ENCODE measurements around the gene CYTH3.
"Not testable (repeated sequence)": the region's sequence is repeated elsewhere in the genome, so short reads cannot be mapped to it uniquely, and the experiment has no call there.

Gene CYTH3

DNA sequence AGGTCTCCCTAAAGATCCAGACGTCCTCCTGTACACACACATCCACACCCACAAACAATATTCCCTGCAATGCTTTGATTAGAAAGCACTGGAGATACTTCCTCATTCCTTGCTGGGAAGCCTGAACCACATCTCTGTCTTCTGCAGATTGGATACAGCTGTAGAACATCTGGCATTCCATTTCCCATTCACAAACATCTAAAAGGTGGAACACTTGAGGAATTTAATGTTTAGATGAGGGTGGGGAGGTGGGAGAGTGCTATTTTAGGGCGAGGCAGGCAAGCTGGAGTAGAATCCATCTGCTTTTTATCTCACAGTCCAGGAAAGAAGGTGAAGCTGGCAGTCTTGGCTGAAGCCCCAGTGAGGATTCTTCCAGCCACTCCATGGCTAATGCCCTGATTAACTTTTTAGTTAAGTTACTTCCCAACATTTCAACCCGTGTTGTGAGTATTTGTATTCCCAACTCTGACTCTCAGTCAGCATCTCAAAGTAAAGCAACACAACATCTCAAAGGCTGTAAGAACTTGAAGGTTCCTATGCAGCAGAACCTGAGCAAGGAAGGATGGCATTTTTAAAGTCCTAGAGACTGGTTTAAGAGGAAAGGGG lies 46.1 kb downstream of the CYTH3 start:
- Histone ChIP-seq H3K9me3 (ENCODE audit: control insufficient read depth, low read length) (no peaks in the 10 kb centered on the region), H3K36me3 (ENCODE audit: control insufficient read depth, insufficient read depth, low read length) (no peaks in the 10 kb centered on the region), H3K9ac (no peak overlapping the region), H3K27ac (no peak overlapping the region), H3K4me2 (ENCODE audit: low read length) (no peak overlapping the region), H3K79me2 (peaks cover 19% of the 10 kb centered on the region), H2AFZ (no peak overlapping the region), H3K4me1 (no peaks in the 10 kb centered on the region), H3K4me3 (ENCODE audit: low read depth, low read length) (no peak overlapping the region), H3K27me3 (ENCODE audit: control insufficient read depth, insufficient read depth, low read length) (no peaks in the 10 kb centered on the region)
- TF ChIP-seq, protein P1, sequence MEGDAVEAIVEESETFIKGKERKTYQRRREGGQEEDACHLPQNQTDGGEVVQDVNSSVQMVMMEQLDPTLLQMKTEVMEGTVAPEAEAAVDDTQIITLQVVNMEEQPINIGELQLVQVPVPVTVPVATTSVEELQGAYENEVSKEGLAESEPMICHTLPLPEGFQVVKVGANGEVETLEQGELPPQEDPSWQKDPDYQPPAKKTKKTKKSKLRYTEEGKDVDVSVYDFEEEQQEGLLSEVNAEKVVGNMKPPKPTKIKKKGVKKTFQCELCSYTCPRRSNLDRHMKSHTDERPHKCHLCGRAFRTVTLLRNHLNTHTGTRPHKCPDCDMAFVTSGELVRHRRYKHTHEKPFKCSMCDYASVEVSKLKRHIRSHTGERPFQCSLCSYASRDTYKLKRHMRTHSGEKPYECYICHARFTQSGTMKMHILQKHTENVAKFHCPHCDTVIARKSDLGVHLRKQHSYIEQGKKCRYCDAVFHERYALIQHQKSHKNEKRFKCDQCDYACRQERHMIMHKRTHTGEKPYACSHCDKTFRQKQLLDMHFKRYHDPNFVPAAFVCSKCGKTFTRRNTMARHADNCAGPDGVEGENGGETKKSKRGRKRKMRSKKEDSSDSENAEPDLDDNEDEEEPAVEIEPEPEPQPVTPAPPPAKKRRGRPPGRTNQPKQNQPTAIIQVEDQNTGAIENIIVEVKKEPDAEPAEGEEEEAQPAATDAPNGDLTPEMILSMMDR (IDR thresholded peaks at IDR 0.05), result no peak

GRCh38 chr7:6223411-6223810 lies 49.0 kb downstream of the CYTH3 start:
- H3K9ac ChIP-seq; H3K27me3 ChIP-seq (ENCODE audit: control insufficient read depth, insufficient read depth, low read length); H3K36me3 ChIP-seq (ENCODE audit: control insufficient read depth, insufficient read depth, low read length); H3K4me3 ChIP-seq (ENCODE audit: low read depth, low read length); H3K4me1 ChIP-seq; H3K27ac ChIP-seq; H2AFZ ChIP-seq; H3K9me3 ChIP-seq (ENCODE audit: control insufficient read depth, low read length); H3K4me2 ChIP-seq (ENCODE audit: low read length): not testable (repeated sequence)
- peaks cover 22% of the 10 kb centered on the region for H3K79me2 ChIP-seq

- peaks cover 22% of the 10 kb centered on the region for H3K79me2 ChIP-seq
- not testable (repeated sequence) for H3K4me3 ChIP-seq (ENCODE audit: low read depth, low read length); H3K9ac ChIP-seq; H3K4me1 ChIP-seq; H3K27me3 ChIP-seq (ENCODE audit: control insufficient read depth, insufficient read depth, low read length); H2AFZ ChIP-seq; H3K36me3 ChIP-seq (ENCODE audit: control insufficient read depth, insufficient read depth, low read length); H3K9me3 ChIP-seq (ENCODE audit: control insufficient read depth, low read length); H3K4me2 ChIP-seq (ENCODE audit: low read length); H3K27ac ChIP-seq
These were observed 49.4 kb downstream of the CYTH3 start for GRCh38 chr7:6223010-6223409.

- H3K4me1 ChIP-seq, result no peaks in the 10 kb centered on the region
- H3K27me3 ChIP-seq (ENCODE audit: control insufficient read depth, insufficient read depth, low read length), result no peaks in the 10 kb centered on the region
These were observed 50.8 kb downstream of the CYTH3 start for GRCh38 chr7:6221340-6222319.

DNA sequence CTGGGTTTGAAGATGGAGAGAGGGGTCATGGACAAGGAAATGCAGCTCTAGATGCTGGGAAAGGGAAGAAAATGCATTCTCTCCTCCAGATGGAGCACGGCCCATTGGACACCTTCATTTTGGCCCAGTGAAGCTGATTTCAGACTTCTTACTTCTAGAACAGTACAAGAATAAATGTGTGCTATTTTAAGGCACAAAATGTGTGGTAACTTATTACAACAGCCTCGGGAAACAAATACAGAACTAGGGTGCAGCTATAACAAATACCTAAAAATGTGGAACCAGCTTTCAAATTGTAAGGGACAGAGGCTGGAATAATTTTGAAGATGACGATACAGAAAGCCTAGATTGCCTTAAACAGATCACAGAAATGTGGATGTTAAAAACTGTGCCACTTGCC lies 54.1 kb downstream of the CYTH3 start:
- Histone ChIP-seq H3K79me2 (peaks cover 26% of the 10 kb centered on the region), H3K9ac (no peak overlapping the region), H3K36me3 (ENCODE audit: control insufficient read depth, insufficient read depth, low read length) (no peaks in the 10 kb centered on the region), H3K4me1 (no peaks in the 10 kb centered on the region), H3K4me2 (ENCODE audit: low read length) (no peak overlapping the region), H2AFZ (no peak overlapping the region), H3K9me3 (ENCODE audit: control insufficient read depth, low read length) (no peaks in the 10 kb centered on the region), H3K4me3 (ENCODE audit: low read depth, low read length) (no peak overlapping the region), H3K27ac (no peak overlapping the region), H3K27me3 (ENCODE audit: control insufficient read depth, insufficient read depth, low read length) (no peaks in the 10 kb centered on the region)
- TF ChIP-seq, protein P1 (IDR thresholded peaks at IDR 0.05), result no peak

More at GRCh38 chr7:6221340-6222319, 50.8 kb downstream of the CYTH3 start:
- TF ChIP-seq, protein P1 (IDR thresholded peaks at IDR 0.05), result no peak
- Histone ChIP-seq H3K79me2 (peaks cover 22% of the 10 kb centered on the region), H3K9ac (no peak overlapping the region), H2AFZ (no peak overlapping the region), H3K4me3 (ENCODE audit: low read depth, low read length) (no peak overlapping the region), H3K36me3 (ENCODE audit: control insufficient read depth, insufficient read depth, low read length) (no peaks in the 10 kb centered on the region), H3K27ac (no peak overlapping the region), H3K9me3 (ENCODE audit: control insufficient read depth, low read length) (no peaks in the 10 kb centered on the region), H3K4me2 (ENCODE audit: low read length) (no peak overlapping the region)
